ENCODE measurements around the gene CYTL1. TPM values are rescaled to one million over a fixed set of nuclear protein-coding genes. Genes with fewer than 3 reads are reported as not detected.

The CYTL1 gene
- total and polyA plus RNA-seq, 9 of the 15 experiments (the other 6 are each of a cell fraction or from before 2014, with no cell fraction given), result not detected

DNA sequence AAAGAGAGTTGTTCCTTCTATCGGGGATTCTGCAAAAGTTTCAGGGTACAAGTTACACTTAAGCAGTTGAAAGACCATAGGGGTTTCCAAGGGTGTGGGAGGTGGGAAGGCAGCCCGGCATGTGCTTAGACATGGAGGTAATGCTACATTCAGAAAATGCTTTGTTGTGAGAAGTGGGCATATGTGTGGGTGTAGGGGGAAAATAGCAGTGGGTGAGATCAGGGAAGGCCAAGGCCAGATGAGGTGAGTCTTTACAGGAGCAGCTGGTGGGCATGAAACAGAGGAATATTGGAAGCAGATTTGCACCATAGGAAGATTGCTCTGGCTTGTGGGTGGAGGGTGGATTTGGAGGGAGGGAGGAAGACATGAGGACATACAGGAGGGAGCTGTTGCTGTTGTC, 8.3 kb downstream of the CYTL1 start:
- POLR2A ChIA-PET, result no interaction called here
- no peaks in the 10 kb centered on the region; the same call in 2 of the 3 replicates for H3K36me3 ChIP-seq (ENCODE audit: control insufficient read depth, insufficient read depth, low read length)
- no peaks in the 10 kb centered on the region for H3K9me3 ChIP-seq (replicated peaks; ENCODE audit: control insufficient read depth, insufficient read depth, low read depth, low read length)
- H3K4me1 ChIP-seq (replicated peaks in 1 of 2; ENCODE audit: control insufficient read depth in 2 of 2, insufficient read depth in 2 of 2, low read length in 2 of 2), result no peaks in the 10 kb centered on the region; a peak in 1 of 5 replicates
- intact Hi-C loops (cut with micrococcal nuclease), result no loop called here
- no TSS peak for BruUV-seq (replicated peaks)
- H3K9ac ChIP-seq (ENCODE audit: insufficient read depth in 1 of 2, low read depth in 2 of 2, low read length in 2 of 2), result no peak overlapping the region
- no peak overlapping the region for H3K4me2 ChIP-seq (ENCODE audit: insufficient read depth, low read length)
- 17% methylated on average over 2 of the region's 2 CpGs for WGBS (ENCODE audit: insufficient coverage, low coverage, missing lambda C conversion rate)
- H4K20me1 ChIP-seq (replicated peaks; ENCODE audit: control insufficient read depth, insufficient read depth, low read length), result no peaks in the 10 kb centered on the region
- FAIRE-seq (no peak), DNase-seq (ENCODE audit: extremely low read depth in 1 of 4, low spot score in 3 of 4) (no peak), ATAC-seq (no peak)
- in situ Hi-C loops (cut with MboI), result no loop called here
- no peak overlapping the region for H2AFZ ChIP-seq (ENCODE audit: low read depth, low read length)
- H3K4me3 ChIP-seq, result no peak overlapping the region
- CTCF ChIA-PET (ENCODE audit: low intra/inter-chr PET ratio), result interaction anchor here (0.6 kb wide), 1 partner anchor 273 kb away, joined by 3 read pairs; no protein-coding TSS in a partner anchor
- no peaks in the 10 kb centered on the region for H3K9me1 ChIP-seq (ENCODE audit: control insufficient read depth, insufficient read depth, low read length)
- no peak overlapping the region for H3K27ac ChIP-seq (ENCODE audit: extremely low read depth, low read depth, low read length)
- H3K27me3 ChIP-seq (ENCODE audit: control insufficient read depth in 2 of 2, insufficient read depth in 2 of 2, low read length in 2 of 2), result peaks cover 2 to 21% of the 10 kb centered on the region in 2 experiments; a peak in 3 of 5 replicates
- no peaks in the 10 kb centered on the region for H3K79me2 ChIP-seq (ENCODE audit: control insufficient read depth, insufficient read depth, low read length)
- TF ChIP-seq MLLT1 (IDR thresholded peaks at IDR 0.05), result no peak
- no peak for TF ChIP-seq TARDBP (IDR thresholded peaks at IDR 0.05)
- TF ChIP-seq ZNF318 (IDR thresholded peaks at IDR 0.05; ENCODE audit: borderline replicate concordance in 1 of 2, low read depth in 1 of 2), result no peak
- TF ChIP-seq ZFP91 (CRISPR knock-in tag; IDR thresholded peaks at IDR 0.05), result no peak
- TF ChIP-seq ZNF384 (IDR thresholded peaks at IDR 0.05; ENCODE audit: low read depth, low read length), result no peak
- TF ChIP-seq TAF7 (tag; IDR thresholded peaks at IDR 0.05), result no peak
- TF ChIP-seq NONO (IDR thresholded peaks at IDR 0.05; ENCODE audit: low read depth in 2 of 2, low read length in 1 of 2), result no peak
